GM21390 (cell line): Measurements from ENCODE around the gene SSX3.
"Not testable (repeated sequence)": the region's sequence is repeated elsewhere in the genome, so short reads cannot be mapped to it uniquely, and the experiment has no call there.

Source experiments
- ATAC-seq: cut with Tn5 transposase; IDR thresholded peaks from one replicate; pipeline ENCODE4 v1.9.1; 2021; ENCODE audit not compliant: unreplicated experiment

Gene SSX3

GRCh38 chrX:48356315-48357094 is at the start of gene SSX3:
SSX3 (minus strand) TSS chrX:48356703; CDS start chrX:48355249, 1,454 bp downstream.
- ATAC-seq, result not testable (repeated sequence)

- ATAC-seq, result not testable (repeated sequence)
Observed at GRCh38 chrX:48397825-48398224, 41.3 kb upstream of the SSX3 start.

GRCh38 chrX:48396931-48397330 is 40.4 kb upstream of the SSX3 start:
- ATAC-seq, result not testable (repeated sequence)

- not testable (repeated sequence) for ATAC-seq
Observed at GRCh38 chrX:48383239-48383638, 26.7 kb upstream of the SSX3 start, which contains the start of gene SSX4. SSX4 (plus strand) TSS chrX:48383539; CDS start chrX:48384054, 515 bp downstream.

GRCh38 chrX:48370408-48370807 is 13.9 kb upstream of the SSX3 start:
- not testable (repeated sequence) for ATAC-seq

- ATAC-seq, result not testable (repeated sequence)
Observed at GRCh38 chrX:48367717-48368408, 11.4 kb upstream of the SSX3 start.

GRCh38 chrX:48359281-48359680 is 2.8 kb upstream of the SSX3 start:
- not testable (repeated sequence) for ATAC-seq

GRCh38 chrX:48357681-48358080 is 1.2 kb upstream of the SSX3 start:
- no peak for ATAC-seq

GRCh38 chrX:48346059-48346458 is 10.4 kb downstream of the SSX3 start:
- ATAC-seq, result not testable (repeated sequence)

- not testable (repeated sequence) for ATAC-seq
Observed at GRCh38 chrX:48313996-48314395, 42.5 kb downstream of the SSX3 start.

GRCh38 chrX:48306175-48306574 is 50.3 kb downstream of the SSX3 start:
- ATAC-seq, result no peak
